IMR-90 (cell line): ENCODE results near the gene DOCK7. TPM values are rescaled to one million over a fixed set of nuclear protein-coding genes. Genes with fewer than 3 reads are reported as not detected.

Source experiments
- ATAC-seq: fragments of 200-7000 bp; cut with Tn5 transposase; 2 replicates; pipeline ENCODE4 v1.9.1; 2020; ENCODE audit warnings: low read depth, mild to moderate bottlenecking, moderate library complexity
- BruUV-seq: library from RNA; stranded (reverse); fragments of 400-500 nt; replicated peaks from 2 replicates; lab custom pipeline; 2021; lab: Mats Ljungman, UMichigan
- CTCF ChIA-PET: fragments of 300-600 bp; formaldehyde crosslinking; extraction: SDS; loops from one replicate; lab custom pipeline; 2021; ENCODE audit warnings: antibody characterized with exemption; lab: Yijun Ruan, JAX
- POLR2A ChIA-PET: fragments of 300-600 bp; sonication (Branson Sonifier 250); formaldehyde crosslinking; loops from one replicate; lab custom pipeline; 2022; ENCODE audit warnings: antibody characterized with exemption; ENCODE audit not compliant: unreplicated experiment; lab: Charles Lee
- DNase-seq: peaks from one replicate; pipeline ENCODE4 v3.0.0; 2013
- H2AFZ ChIP-seq: replicated peaks from 2 replicates; pipeline ENCODE3; 2013; ENCODE audit warnings: low read length, mild to moderate bottlenecking; ENCODE audit not compliant: poor library complexity
- H2AK5ac ChIP-seq: 2 replicates; pipeline ENCODE4 v1.6.1; 2013; ENCODE audit warnings: low read depth, low read length, inconsistent platforms
- H2AK9ac ChIP-seq: replicated peaks from 2 replicates; pipeline ENCODE3; 2013; ENCODE audit warnings: mild to moderate bottlenecking, low read depth, low read length, moderate library complexity; ENCODE audit not compliant: poor library complexity
- H2BK120ac ChIP-seq: 2 replicates; pipeline ENCODE4 v1.6.1; 2013; ENCODE audit warnings: low read depth, low read length, inconsistent platforms
- H2BK15ac ChIP-seq: 3 replicates; pipeline ENCODE4 v1.6.1; 2013; ENCODE audit warnings: low read depth, low read length, inconsistent platforms
- H2BK20ac ChIP-seq: 2 replicates; pipeline ENCODE4 v1.6.1; 2013; ENCODE audit warnings: low read depth, mild to moderate bottlenecking, inconsistent platforms, low read length, moderate library complexity
- H2BK5ac ChIP-seq: 2 replicates; pipeline ENCODE4 v1.6.1; 2013; ENCODE audit warnings: mild to moderate bottlenecking, low read depth, low read length, inconsistent platforms; ENCODE audit not compliant: poor library complexity, severe bottlenecking
- H3K14ac ChIP-seq: replicated peaks from 2 replicates; pipeline ENCODE4 v1.6.1; 2013; ENCODE audit warnings: low read depth, low read length, inconsistent platforms
- H3K18ac ChIP-seq: 2 replicates; pipeline ENCODE4 v1.6.1; 2013; ENCODE audit warnings: low read depth, low read length, control low read depth
- H3K23ac ChIP-seq: 2 replicates; pipeline ENCODE4 v1.6.1; 2013; ENCODE audit warnings: low read depth, low read length, inconsistent platforms
- H3K27ac ChIP-seq: 2 replicates; pipeline ENCODE4 v1.5.1; 2013; ENCODE audit warnings: mild to moderate bottlenecking, control low read depth, low read length; ENCODE audit not compliant: insufficient read depth
- H3K27me3 ChIP-seq: 2 replicates; pipeline ENCODE4 v1.6.1; 2013; ENCODE audit warnings: low read length; ENCODE audit not compliant: control insufficient read depth, insufficient read depth
- H3K36me3 ChIP-seq: 2 replicates; pipeline ENCODE4 v1.6.1; 2013; ENCODE audit warnings: low read length, mixed read lengths; ENCODE audit not compliant: control insufficient read depth, insufficient read depth
- H3K4ac ChIP-seq: 2 replicates; pipeline ENCODE4 v1.6.1; 2013; ENCODE audit warnings: low read depth, low read length, inconsistent platforms
- H3K4me1 ChIP-seq: 2 replicates; pipeline ENCODE4 v1.6.1; 2013; ENCODE audit warnings: low read length, mixed read lengths; ENCODE audit not compliant: control insufficient read depth, insufficient read depth
- H3K4me2 ChIP-seq: 2 replicates; pipeline ENCODE4 v1.6.1; 2013; ENCODE audit warnings: low read depth, mild to moderate bottlenecking, control low read depth, low read length, moderate library complexity
- H3K4me3 ChIP-seq: 2 replicates; pipeline ENCODE4 v1.5.1; 2013; ENCODE audit warnings: low read depth, mild to moderate bottlenecking, control low read depth, low read length, moderate library complexity; ENCODE audit not compliant: insufficient read depth
- H3K56ac ChIP-seq: 2 replicates; pipeline ENCODE4 v1.6.1; 2013; ENCODE audit warnings: low read length, inconsistent platforms; ENCODE audit not compliant: insufficient read depth; ENCODE audit errors: extremely low read depth
- H3K79me1 ChIP-seq, 2 experiments: 2 replicates each; pipeline ENCODE4 v1.6.1; 2013; ENCODE audit warnings: low read length in 2 of 2, inconsistent platforms in 1 of 2, low read depth in 1 of 2
- H3K9ac ChIP-seq: 2 replicates; pipeline ENCODE4 v1.6.1; 2013; ENCODE audit warnings: low read depth, low read length, control low read depth
- H3K9me1 ChIP-seq: 2 replicates; pipeline ENCODE4 v1.6.1; 2013; ENCODE audit warnings: low read length, inconsistent platforms; ENCODE audit not compliant: insufficient read depth
- H3K9me3 ChIP-seq: 2 replicates; pipeline ENCODE4 v1.6.1; 2013; ENCODE audit warnings: low read length; ENCODE audit not compliant: control insufficient read depth, insufficient read depth
- H4K20me1 ChIP-seq: 2 replicates; pipeline ENCODE4 v1.6.1; 2013; ENCODE audit warnings: low read length, inconsistent platforms; ENCODE audit not compliant: insufficient read depth
- H4K5ac ChIP-seq: 2 replicates; pipeline ENCODE4 v1.6.1; 2013; ENCODE audit warnings: mild to moderate bottlenecking, low read depth, low read length, control low read depth
- H4K8ac ChIP-seq, 2 experiments: 2 replicates each; pipeline ENCODE4 v1.6.1; 2013; ENCODE audit warnings: low read depth in 2 of 2, low read length in 2 of 2, control low read depth in 1 of 2, inconsistent platforms in 1 of 2
- H4K91ac ChIP-seq: 2 replicates; pipeline ENCODE4 v1.6.1; 2013; ENCODE audit warnings: low read depth, low read length, inconsistent platforms; ENCODE audit not compliant: insufficient read depth
- CTCF ChIP-seq: conservative IDR thresholded peaks from 2 replicates; pipeline ENCODE4 v1.5.1; 2012; ENCODE audit warnings: mild to moderate bottlenecking, low read depth, low read length, improper control_type of control experiment
- FOS ChIP-seq: fragments of 150-350 bp; IDR thresholded peaks from 2 replicates; pipeline ENCODE4 v1.6.1; 2016; ENCODE audit warnings: low read depth, low read length
- MXI1 ChIP-seq: IDR thresholded peaks from 2 replicates; pipeline ENCODE4 v1.6.1; 2012; ENCODE audit warnings: low read depth, mild to moderate bottlenecking, low read length, moderate library complexity, borderline replicate concordance
- NFE2L2 ChIP-seq: fragments of 150-350 bp; IDR thresholded peaks from 2 replicates; pipeline ENCODE4 v1.6.1; 2016; ENCODE audit warnings: low read depth, mild to moderate bottlenecking, low read length
- RFX5 ChIP-seq: IDR thresholded peaks from 2 replicates; pipeline ENCODE4 v1.8.0; 2012; ENCODE audit warnings: low read depth, mild to moderate bottlenecking, low read length, moderate library complexity
- WGBS, 2 experiments: methylation state at CpG; one replicate each; pipeline versions ENCODE4 v1.1.5 to v1.1.7; 2013; ENCODE audit warnings: missing lambda C conversion rate in 2 of 2; ENCODE audit not compliant: insufficient read length in 1 of 2; ENCODE audit errors: extremely low coverage in 2 of 2; 5-methylcytosine and 5-hydroxymethylcytosine counted together
- dilution Hi-C: fragments of 300-500 bp; cut with HindIII; formaldehyde crosslinking; loops from one replicate; pipeline ENCODE4 v1.14.3; 2018; ENCODE audit warnings: low sequenced_read_pairs; ENCODE audit not compliant: unreplicated experiment
- in situ Hi-C: fragments of 300-500 bp; cut with MboI; formaldehyde crosslinking; loops from 3 replicates; pipeline ENCODE4 v1.14.3; 2019; ENCODE audit warnings: low sequenced_read_pairs, inconsistent platforms, mixed read lengths
- intact Hi-C: fragments of 100-400 bp; cut with micrococcal nuclease; formaldehyde crosslinking; loops from 2 replicates; pipeline ENCODE4 v1.10.0; 2022
- polyA plus RNA-seq, 3 experiments: library from polyadenylated mRNA; depleted of rRNA; stranded (reverse); fragments of >200 nt; gene quantifications; 2 replicates each; pipeline ENCODE4 v1.2.3, GENCODE V29; 2012; ENCODE audit warnings: low replicate concordance in 1 of 3
- total RNA-seq: library from RNA; depleted of rRNA; stranded (reverse); fragments of >200 nt; gene quantifications from 2 replicates; pipeline ENCODE4 v1.2.3, GENCODE V29; 2012

Gene DOCK7
- total and polyA plus RNA-seq, 2 of the 4 experiments (the other 2 are of a cell fraction) = 38.0 to 97.7 TPM

GRCh38 chr1:62573675-62574074 lies 114.5 kb downstream of the DOCK7 start:
- TF ChIP-seq RFX5 (no peak), MXI1 (no peak), FOS (no peak; the same call in 1 of the 2 replicates), CTCF (no peak), NFE2L2 (no peak)
- H2BK15ac ChIP-seq = no peak overlapping the region
- H3K14ac ChIP-seq = no peak overlapping the region
- intact Hi-C loops (no loop called here), in situ Hi-C loops (no loop called here), dilution Hi-C loops (no loop called here)
- no peak overlapping the region for H2AK9ac ChIP-seq
- no peak overlapping the region for H3K27ac ChIP-seq
- ATAC-seq = no peak
- H3K56ac ChIP-seq = no peak overlapping the region
- no peaks in the 10 kb centered on the region for H4K20me1 ChIP-seq
- no peak overlapping the region for H3K4me2 ChIP-seq
- no peak overlapping the region for H3K23ac ChIP-seq
- H4K91ac ChIP-seq = no peak overlapping the region
- H2BK120ac ChIP-seq = no peak overlapping the region
- no TSS peak for BruUV-seq
- WGBS, 2 experiments = no CpG with 5 or more reads among the region's 2 CpGs
- H3K9me1 ChIP-seq = no peaks in the 10 kb centered on the region
- H2BK5ac ChIP-seq = no peak overlapping the region
- H2BK20ac ChIP-seq = no peak overlapping the region
- ChIA-PET CTCF (no interaction called here), POLR2A (no interaction called here)
- no peak overlapping the region for H3K18ac ChIP-seq
- no peaks in the 10 kb centered on the region for H3K27me3 ChIP-seq
- peak; percentile 7 for DNase-seq
- peaks cover 17% of the 10 kb centered on the region for H3K36me3 ChIP-seq
- H4K5ac ChIP-seq = no peak overlapping the region
- peaks cover 3% of the 10 kb centered on the region for H3K9me3 ChIP-seq
- no peak overlapping the region for H2AFZ ChIP-seq
- H4K8ac ChIP-seq = no peak overlapping the region
- no peak overlapping the region for H3K4ac ChIP-seq
- H3K9ac ChIP-seq = no peak overlapping the region
- H3K4me3 ChIP-seq = no peak overlapping the region
- H3K79me1 ChIP-seq = peaks cover 8 to 9% of the 10 kb centered on the region in 2 experiments; a peak in 2 of 4 replicates
- no peaks in the 10 kb centered on the region for H3K4me1 ChIP-seq
- H2AK5ac ChIP-seq = no peak overlapping the region
